ENCODE results near the gene GP1BB.

Gene GP1BB

DNA sequence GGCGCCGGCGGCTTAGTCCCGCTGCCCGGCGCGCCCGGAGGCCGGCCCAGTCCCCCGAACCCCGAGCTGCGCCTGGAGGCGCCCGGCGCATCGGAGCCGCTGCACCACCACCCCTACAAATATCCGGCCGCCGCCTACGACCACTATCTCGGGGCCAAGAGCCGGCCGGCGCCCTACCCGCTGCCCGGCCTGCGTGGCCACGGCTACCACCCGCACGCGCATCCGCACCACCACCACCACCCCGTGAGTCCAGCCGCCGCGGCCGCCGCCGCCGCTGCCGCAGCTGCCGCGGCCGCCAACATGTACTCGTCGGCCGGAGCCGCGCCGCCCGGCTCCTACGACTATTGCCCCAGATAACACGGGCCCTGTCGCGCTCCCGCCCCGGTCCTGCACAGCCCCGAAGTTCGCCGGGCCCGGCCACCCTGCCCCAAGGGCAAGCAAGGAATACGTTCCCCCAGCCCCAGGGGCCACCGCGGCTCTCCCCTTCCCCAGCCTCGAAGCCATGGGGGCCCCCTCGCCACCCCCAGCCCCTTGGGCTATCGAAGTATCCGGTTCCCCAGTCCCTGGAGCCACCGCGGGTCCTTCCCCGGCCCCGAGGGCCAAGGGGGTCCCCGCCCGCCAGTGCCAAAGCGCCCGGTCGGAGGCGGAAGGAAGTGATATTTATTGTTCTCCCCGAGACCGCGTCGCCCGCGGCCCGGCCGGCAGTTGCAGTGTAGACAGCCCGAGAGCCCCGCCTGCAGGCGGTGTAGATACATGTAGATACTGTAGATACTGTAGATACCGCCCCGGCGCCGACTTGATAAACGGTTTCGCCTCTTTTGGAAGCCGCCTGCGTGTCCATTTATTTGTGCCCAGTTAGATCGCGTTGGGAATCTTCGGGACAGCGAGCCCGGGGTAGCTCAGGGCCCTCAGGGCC lies 43.4 kb downstream of the GP1BB start:
- no peak for DNase-seq (ENCODE audit: low read depth)
- no peak overlapping the region for H3K4me3 ChIP-seq (ENCODE audit: low read depth, low read length)
- TF ChIP-seq CTCF (IDR thresholded peaks at IDR 0.05; ENCODE audit: control insufficient read depth, extremely low read depth, insufficient read depth) = no peak

- no peak for DNase-seq (ENCODE audit: low read depth)
- no peak overlapping the region for H3K4me3 ChIP-seq (ENCODE audit: low read depth, low read length)
- no peak for TF ChIP-seq CTCF (IDR thresholded peaks at IDR 0.05; ENCODE audit: control insufficient read depth, extremely low read depth, insufficient read depth)
These were observed 44.3 kb downstream of the GP1BB start for GRCh38 chr22:19767427-19768341.

- no peak for DNase-seq (ENCODE audit: low read depth)
- no peak for TF ChIP-seq CTCF (IDR thresholded peaks at IDR 0.05; ENCODE audit: control insufficient read depth, extremely low read depth, insufficient read depth)
- no peak overlapping the region for H3K4me3 ChIP-seq (ENCODE audit: low read depth, low read length)
These were observed 46.0 kb downstream of the GP1BB start for GRCh38 chr22:19769393-19769715.

GRCh38 chr22:19770349-19771220 lies 47.2 kb downstream of the GP1BB start:
- no peak for TF ChIP-seq CTCF (IDR thresholded peaks at IDR 0.05; ENCODE audit: control insufficient read depth, extremely low read depth, insufficient read depth)
- H3K4me3 ChIP-seq (ENCODE audit: low read depth, low read length) = no peak overlapping the region
- no peak for DNase-seq (ENCODE audit: low read depth)

- no peak overlapping the region for H3K4me3 ChIP-seq (ENCODE audit: low read depth, low read length)
- no peak for TF ChIP-seq CTCF (IDR thresholded peaks at IDR 0.05; ENCODE audit: control insufficient read depth, extremely low read depth, insufficient read depth)
- no peak for DNase-seq (ENCODE audit: low read depth)
These were observed 49.0 kb downstream of the GP1BB start for GRCh38 chr22:19772422-19772672.

DNA sequence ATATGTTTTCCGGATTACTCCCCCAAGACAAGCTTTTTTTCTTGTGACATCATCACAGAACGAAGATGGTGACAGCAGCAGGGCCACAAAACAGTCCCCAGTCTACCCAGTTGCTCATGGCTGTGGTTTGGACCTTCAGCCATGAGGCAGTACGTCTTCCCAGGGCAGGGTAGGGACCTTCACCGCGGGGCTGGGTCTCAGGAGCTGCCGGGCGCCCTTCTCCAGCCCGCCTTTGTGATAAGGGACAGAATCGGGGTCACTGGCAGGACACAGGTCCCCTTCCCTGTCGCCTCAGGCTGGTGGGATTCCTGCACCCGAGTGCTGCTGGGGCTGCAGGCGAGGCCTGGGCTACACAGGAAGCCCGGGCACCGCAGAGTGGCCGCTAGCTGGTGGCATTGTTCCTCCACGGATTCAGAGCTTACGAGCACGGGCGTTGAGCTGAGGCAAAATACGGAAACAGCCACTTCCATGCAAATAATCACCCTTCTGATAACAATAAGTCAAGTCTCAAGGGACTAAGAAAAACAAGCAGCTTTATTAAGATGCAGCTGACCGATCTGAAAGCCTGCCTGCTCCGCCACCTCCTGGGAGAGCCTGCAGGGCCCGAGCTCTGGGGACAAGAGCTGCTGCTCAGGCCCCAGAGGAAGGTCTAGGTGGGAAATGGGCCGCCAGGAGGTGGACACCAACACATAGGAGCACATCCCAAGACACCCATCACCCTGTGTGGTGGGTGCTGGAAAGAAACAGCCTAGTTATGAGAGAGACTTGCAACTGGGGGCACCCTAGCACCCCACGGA lies 49.5 kb downstream of the GP1BB start:
- no peak for DNase-seq (ENCODE audit: low read depth)
- no peak overlapping the region for H3K4me3 ChIP-seq (ENCODE audit: low read depth, low read length)
- no peak for TF ChIP-seq CTCF (IDR thresholded peaks at IDR 0.05; ENCODE audit: control insufficient read depth, extremely low read depth, insufficient read depth)
